T-helper 1 cell treated with Interleukin-12 subunit alpha and Interleukin-12 subunit beta and Interleukin-4 antibody, amounts not matched to agents 30 μg/mL and 1 μg/mL, for 36 hours (primary cell): Measurements from ENCODE around the gene GLB1L3.
"Not testable (repeated sequence)": the region's sequence is repeated elsewhere in the genome, so short reads cannot be mapped to it uniquely, and the experiment has no call there.

ENCODE experiments used
- H3K27ac Mint-ChIP-seq: one replicate; pipeline ENCODE4 v1.8.0; 2021; ENCODE audit warnings: mild to moderate bottlenecking, mixed read lengths
- H3K27me3 Mint-ChIP-seq: one replicate; pipeline ENCODE4 v1.8.0; 2021; ENCODE audit warnings: low read depth, mixed read lengths
- H3K36me3 Mint-ChIP-seq: one replicate; pipeline ENCODE4 v1.8.0; 2021; ENCODE audit warnings: low read depth, mixed read lengths
- H3K4me1 Mint-ChIP-seq: one replicate; pipeline ENCODE4 v1.8.0; 2021; ENCODE audit warnings: low read depth, mixed read lengths
- H3K4me3 Mint-ChIP-seq: one replicate; pipeline ENCODE4 v1.8.0; 2021; ENCODE audit warnings: mild to moderate bottlenecking, moderate library complexity, mixed read lengths
- H3K9me3 Mint-ChIP-seq: one replicate; pipeline ENCODE4 v1.8.0; 2021; ENCODE audit warnings: mixed read lengths

GLB1L3 gene

DNA sequence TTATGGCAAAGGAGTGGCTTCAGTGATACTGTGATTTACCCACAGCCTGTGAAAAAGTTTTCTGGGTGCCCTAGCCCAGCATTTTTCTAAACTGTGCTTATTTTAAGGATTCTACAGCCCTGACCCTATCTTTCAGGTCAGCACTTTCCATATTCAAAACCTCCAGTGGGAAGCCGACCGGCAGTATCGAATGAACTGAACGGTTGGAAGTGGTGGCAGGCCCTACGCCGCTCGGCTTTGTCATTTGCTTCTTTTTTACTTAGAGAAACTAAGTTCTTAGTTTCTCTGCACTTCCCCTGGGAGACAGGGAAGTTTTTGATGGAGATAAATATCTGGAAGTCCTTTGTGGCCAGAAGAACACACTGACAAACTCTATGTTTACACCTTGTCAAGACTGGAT, 56.6 kb downstream of the GLB1L3 start:
- H3K36me3 Mint-ChIP-seq = no peaks in the 10 kb centered on the region
- H3K4me1 Mint-ChIP-seq = peaks cover 17% of the 10 kb centered on the region
- H3K9me3 Mint-ChIP-seq = no peaks in the 10 kb centered on the region
- peak overlapping the region; percentile 69 for H3K4me3 Mint-ChIP-seq
- H3K27ac Mint-ChIP-seq = no peak overlapping the region
- H3K27me3 Mint-ChIP-seq = peaks cover 54% of the 10 kb centered on the region

- Mint-ChIP-seq H3K27ac (no peak overlapping the region), H3K4me1 (peaks cover 17% of the 10 kb centered on the region), H3K4me3 (peak overlapping the region; percentile 69), H3K9me3 (no peaks in the 10 kb centered on the region), H3K27me3 (peaks cover 54% of the 10 kb centered on the region), H3K36me3 (no peaks in the 10 kb centered on the region)
Observed at GRCh38 chr11:134333312-134333711, 57.1 kb downstream of the GLB1L3 start.

DNA sequence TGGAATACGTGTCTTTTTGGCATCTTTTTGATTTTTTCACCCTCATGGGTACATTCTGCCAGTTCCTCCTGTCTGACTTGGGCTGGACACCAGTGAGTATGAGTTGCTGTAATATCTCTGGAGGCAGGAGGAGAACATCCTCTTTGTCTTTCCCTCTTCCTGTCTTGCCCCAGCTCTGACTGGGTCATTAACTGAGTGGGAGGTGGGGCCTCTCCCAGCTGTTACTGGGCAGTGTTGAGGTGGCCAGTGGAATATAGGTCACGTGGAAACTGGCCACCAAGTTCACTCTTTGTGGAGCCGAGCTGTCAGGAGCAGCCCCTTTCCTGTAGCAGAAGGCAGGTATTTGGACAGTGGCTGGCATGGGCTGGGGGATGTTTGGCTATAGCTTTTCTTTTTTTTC, 57.8 kb downstream of the GLB1L3 start:
- peaks cover 17% of the 10 kb centered on the region for H3K4me1 Mint-ChIP-seq
- H3K36me3 Mint-ChIP-seq = no peaks in the 10 kb centered on the region
- no peak overlapping the region for H3K4me3 Mint-ChIP-seq
- H3K27me3 Mint-ChIP-seq = peaks cover 48% of the 10 kb centered on the region
- H3K9me3 Mint-ChIP-seq = no peaks in the 10 kb centered on the region
- no peak overlapping the region for H3K27ac Mint-ChIP-seq

- Mint-ChIP-seq H3K27ac (no peak overlapping the region), H3K27me3 (peaks cover 43% of the 10 kb centered on the region), H3K4me3 (no peak overlapping the region), H3K36me3 (no peaks in the 10 kb centered on the region), H3K4me1 (peaks cover 17% of the 10 kb centered on the region), H3K9me3 (no peaks in the 10 kb centered on the region)
Observed at GRCh38 chr11:134334796-134335571, 58.8 kb downstream of the GLB1L3 start.

- H3K4me3 Mint-ChIP-seq = no peak overlapping the region
Observed at GRCh38 chr11:134337051-134337450, 60.9 kb downstream of the GLB1L3 start.

DNA sequence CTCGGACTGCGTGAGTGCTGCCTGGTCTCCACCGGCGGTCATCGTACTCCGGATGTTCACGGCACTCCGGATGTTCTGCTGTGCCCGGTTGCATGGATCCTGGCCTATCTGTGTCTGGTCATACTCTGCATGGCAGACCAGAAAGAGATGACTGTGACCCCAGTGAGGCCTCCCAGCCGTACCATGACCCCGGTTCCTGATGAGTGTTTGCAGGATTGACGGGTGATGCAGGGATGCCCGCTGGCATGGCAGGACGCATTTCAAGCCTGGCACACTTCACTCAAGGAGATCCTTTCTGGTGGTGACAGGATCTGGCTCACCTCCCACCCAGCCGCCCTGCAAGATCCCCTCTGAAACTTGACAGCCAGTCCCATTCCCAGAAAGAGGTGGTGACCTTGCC, 61.9 kb downstream of the GLB1L3 start:
- H3K27me3 Mint-ChIP-seq = peaks cover 21% of the 10 kb centered on the region
- no peak overlapping the region for H3K27ac Mint-ChIP-seq
- H3K4me3 Mint-ChIP-seq = no peak overlapping the region
- H3K9me3 Mint-ChIP-seq = no peaks in the 10 kb centered on the region
- H3K36me3 Mint-ChIP-seq = no peaks in the 10 kb centered on the region
- H3K4me1 Mint-ChIP-seq = peaks cover 4% of the 10 kb centered on the region

More at GRCh38 chr11:134337051-134337450, 60.9 kb downstream of the GLB1L3 start:
- H3K36me3 Mint-ChIP-seq = no peaks in the 10 kb centered on the region
- peaks cover 9% of the 10 kb centered on the region for H3K4me1 Mint-ChIP-seq
- peaks cover 28% of the 10 kb centered on the region for H3K27me3 Mint-ChIP-seq
- no peaks in the 10 kb centered on the region for H3K9me3 Mint-ChIP-seq
- no peak overlapping the region for H3K27ac Mint-ChIP-seq

- Mint-ChIP-seq H3K4me1 (peaks cover 4% of the 10 kb centered on the region), H3K36me3 (no peaks in the 10 kb centered on the region), H3K9me3 (no peaks in the 10 kb centered on the region), H3K27me3 (peaks cover 15% of the 10 kb centered on the region), H3K27ac (no peak overlapping the region), H3K4me3 (no peak overlapping the region)
Observed at GRCh38 chr11:134338654-134339053, 62.5 kb downstream of the GLB1L3 start.

DNA sequence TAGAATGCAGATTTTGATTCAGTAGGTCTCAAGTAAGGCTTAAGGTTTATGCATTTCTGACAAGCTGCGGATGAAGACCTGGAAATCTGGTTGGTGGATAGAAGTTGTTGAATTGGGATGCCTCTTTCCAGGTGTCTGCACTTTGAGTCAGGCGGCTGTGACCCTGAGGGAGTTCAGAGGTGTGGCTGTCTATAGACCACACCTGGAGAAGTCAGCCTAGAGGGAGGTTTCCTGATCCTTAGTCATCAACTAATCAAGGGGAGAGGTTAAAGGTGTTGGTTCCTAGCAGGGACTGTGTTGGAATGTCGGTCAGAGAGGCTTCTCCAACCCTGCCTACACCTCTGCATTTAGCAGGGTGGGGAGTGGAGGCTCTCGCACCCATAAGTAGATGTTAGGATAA, 63.6 kb downstream of the GLB1L3 start:
- Mint-ChIP-seq H3K36me3 (no peaks in the 10 kb centered on the region), H3K4me3 (no peak overlapping the region), H3K27me3 (peaks cover 11% of the 10 kb centered on the region), H3K4me1 (peaks cover under 1% of the 10 kb centered on the region), H3K27ac (no peak overlapping the region), H3K9me3 (no peaks in the 10 kb centered on the region)

- H3K4me3 Mint-ChIP-seq = no peak overlapping the region
- H3K27ac Mint-ChIP-seq = no peak overlapping the region
- H3K27me3 Mint-ChIP-seq = peaks cover 4% of the 10 kb centered on the region
- no peaks in the 10 kb centered on the region for H3K4me1 Mint-ChIP-seq
- no peaks in the 10 kb centered on the region for H3K36me3 Mint-ChIP-seq
- no peaks in the 10 kb centered on the region for H3K9me3 Mint-ChIP-seq
Observed at GRCh38 chr11:134340354-134340964, 64.3 kb downstream of the GLB1L3 start.

- Mint-ChIP-seq H3K9me3 (no peaks in the 10 kb centered on the region), H3K4me1 (no peaks in the 10 kb centered on the region), H3K27me3 (peaks cover 4% of the 10 kb centered on the region), H3K36me3 (no peaks in the 10 kb centered on the region), H3K27ac (no peak overlapping the region), H3K4me3 (no peak overlapping the region)
Observed at GRCh38 chr11:134341805-134342571, 65.8 kb downstream of the GLB1L3 start.

GRCh38 chr11:134342572-134343340, 66.6 kb downstream of the GLB1L3 start:
- no peaks in the 10 kb centered on the region for H3K4me1 Mint-ChIP-seq
- H3K4me3 Mint-ChIP-seq = no peak overlapping the region
- H3K27ac Mint-ChIP-seq = no peak overlapping the region

DNA sequence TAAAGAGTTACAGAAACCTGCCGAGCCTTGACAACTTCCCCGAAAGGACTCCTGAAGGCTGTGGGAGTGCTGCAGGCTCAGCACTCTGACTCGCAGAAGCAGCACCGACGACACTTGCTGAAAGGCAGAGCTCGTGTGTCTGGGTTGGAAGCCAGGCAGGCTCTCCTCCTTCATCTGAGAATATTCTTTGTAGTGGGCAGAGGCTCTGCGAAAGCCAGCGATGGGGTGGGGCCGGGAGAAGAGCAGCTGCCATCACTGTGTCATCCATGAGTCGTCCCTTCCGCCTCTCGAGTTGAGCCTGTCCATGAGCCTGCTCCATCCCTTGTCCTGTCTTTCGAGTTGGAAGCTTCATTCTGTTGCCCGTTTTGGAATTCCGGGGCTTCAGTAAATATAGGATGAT, 67.5 kb downstream of the GLB1L3 start:
- no peak overlapping the region for H3K4me3 Mint-ChIP-seq
- H3K27ac Mint-ChIP-seq = no peak overlapping the region
- no peaks in the 10 kb centered on the region for H3K9me3 Mint-ChIP-seq
- peaks cover 4% of the 10 kb centered on the region for H3K27me3 Mint-ChIP-seq
- H3K4me1 Mint-ChIP-seq = no peaks in the 10 kb centered on the region
- H3K36me3 Mint-ChIP-seq = no peaks in the 10 kb centered on the region

More at GRCh38 chr11:134342572-134343340, 66.6 kb downstream of the GLB1L3 start:
- no peaks in the 10 kb centered on the region for H3K36me3 Mint-ChIP-seq
- no peaks in the 10 kb centered on the region for H3K9me3 Mint-ChIP-seq
- H3K27me3 Mint-ChIP-seq = peaks cover 4% of the 10 kb centered on the region

DNA sequence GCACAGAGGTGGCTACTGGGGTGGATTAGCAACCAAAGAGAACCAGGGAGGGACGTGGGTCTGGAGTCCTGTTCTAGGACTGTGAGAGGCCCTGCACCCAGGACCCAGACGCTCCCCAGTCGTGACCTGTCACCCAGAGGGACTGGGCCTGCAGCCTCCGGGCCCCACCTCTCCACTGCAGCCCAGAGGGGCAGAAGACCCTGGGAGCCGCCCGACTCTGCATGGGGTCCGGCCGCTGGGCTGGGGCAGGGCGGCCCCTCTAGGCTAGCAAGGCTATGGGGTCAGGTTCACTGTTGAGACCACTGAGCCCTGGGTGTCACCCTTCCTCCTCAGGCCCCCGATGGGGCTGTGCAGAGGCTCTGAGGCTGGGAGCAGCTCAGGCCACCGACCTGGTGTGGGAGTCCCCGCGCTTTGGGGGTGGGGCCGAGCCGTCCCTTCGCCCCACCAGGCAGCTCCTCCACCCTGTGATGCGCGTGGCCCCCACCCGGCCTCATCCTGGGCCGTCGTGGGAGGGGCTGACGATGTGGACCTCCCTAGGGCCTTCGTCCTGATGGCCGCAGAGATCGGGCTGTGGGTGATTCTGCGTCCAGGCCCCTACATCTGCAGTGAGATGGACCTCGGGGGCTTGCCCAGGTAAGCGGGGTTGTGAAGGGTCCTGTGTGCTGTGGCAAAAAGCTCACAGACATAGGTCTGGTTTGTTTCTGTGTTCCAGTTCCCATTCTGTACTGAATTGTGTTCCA, 68.5 kb downstream of the GLB1L3 start:
- H3K27me3 Mint-ChIP-seq, H3K4me3 Mint-ChIP-seq, H3K9me3 Mint-ChIP-seq, H3K36me3 Mint-ChIP-seq, H3K27ac Mint-ChIP-seq, H3K4me1 Mint-ChIP-seq: not testable (repeated sequence)

GRCh38 chr11:134345237-134345550, 69.0 kb downstream of the GLB1L3 start:
- no peak overlapping the region for H3K27ac Mint-ChIP-seq
- no peak overlapping the region for H3K4me3 Mint-ChIP-seq
- H3K36me3 Mint-ChIP-seq = peaks cover 2% of the 10 kb centered on the region
- H3K27me3 Mint-ChIP-seq = peaks cover 4% of the 10 kb centered on the region
- peaks cover 13% of the 10 kb centered on the region for H3K4me1 Mint-ChIP-seq
- H3K9me3 Mint-ChIP-seq = no peaks in the 10 kb centered on the region
